Endodermal cell (in vitro differentiated cells): ENCODE results near the gene LRMDA. TPM values are rescaled to one million over a fixed set of nuclear protein-coding genes. Genes with fewer than 3 reads are reported as not detected.

Source experiments
- DNase-seq: peaks from one replicate; pipeline ENCODE4 v3.0.0-alpha.2; 2017
- H3K27ac ChIP-seq: 2 replicates; pipeline ENCODE4 v1.5.1; 2013; ENCODE audit warnings: mild to moderate bottlenecking, low read depth, low read length, moderate library complexity
- H3K27me3 ChIP-seq: 2 replicates; pipeline ENCODE4 v1.6.1; 2013; ENCODE audit warnings: mild to moderate bottlenecking, low read length, moderate library complexity; ENCODE audit not compliant: insufficient read depth, control insufficient read depth, poor library complexity, severe bottlenecking
- H3K36me3 ChIP-seq: 2 replicates; pipeline ENCODE4 v1.7.0; 2013; ENCODE audit warnings: mild to moderate bottlenecking, low read length, moderate library complexity; ENCODE audit not compliant: control insufficient read depth, insufficient read depth
- H3K4me1 ChIP-seq: one replicate; pipeline ENCODE4 v1.7.0; 2013; ENCODE audit warnings: low read length; ENCODE audit not compliant: control insufficient read depth, insufficient read depth
- H3K4me3 ChIP-seq: 2 replicates; pipeline ENCODE4 v1.5.1; 2013; ENCODE audit warnings: mild to moderate bottlenecking, low read length, moderate library complexity
- H3K9ac ChIP-seq: 2 replicates; pipeline ENCODE4 v1.6.1; 2013; ENCODE audit warnings: mild to moderate bottlenecking, low read length, moderate library complexity; ENCODE audit not compliant: poor library complexity, severe bottlenecking; ENCODE audit errors: extremely low read depth
- H3K9me3 ChIP-seq: 2 replicates; pipeline ENCODE4 v1.6.1; 2013; ENCODE audit warnings: mild to moderate bottlenecking, low read length, moderate library complexity; ENCODE audit not compliant: control insufficient read depth
- H3K27ac Mint-ChIP-seq: 2 replicates; pipeline ENCODE4 v1.8.0; 2020; ENCODE audit warnings: mixed read lengths
- H3K27me3 Mint-ChIP-seq: 2 replicates; pipeline ENCODE4 v1.8.0; 2021; ENCODE audit warnings: mild to moderate bottlenecking, mixed read lengths; ENCODE audit not compliant: insufficient read depth
- H3K36me3 Mint-ChIP-seq: 2 replicates; pipeline ENCODE4 v1.8.0; 2020; ENCODE audit warnings: low read depth, mixed read lengths
- H3K4me1 Mint-ChIP-seq: 2 replicates; pipeline ENCODE4 v1.8.0; 2020; ENCODE audit warnings: mixed read lengths
- H3K4me3 Mint-ChIP-seq: 2 replicates; pipeline ENCODE4 v1.8.0; 2020; ENCODE audit warnings: mild to moderate bottlenecking, moderate library complexity, mixed read lengths
- H3K9me3 Mint-ChIP-seq: 2 replicates; pipeline ENCODE4 v1.8.0; 2020; ENCODE audit warnings: mild to moderate bottlenecking, mixed read lengths
- CTCF ChIP-seq: fragments of 200-600 bp; sonication (generic); conservative IDR thresholded peaks from 2 replicates; pipeline ENCODE4 v1.5.0; 2021; ENCODE audit warnings: antibody characterized with exemption, mild to moderate bottlenecking
- WGBS, 2 experiments: methylation state at CpG; one replicate each; pipeline versions ENCODE4 v1.1.5 to v1.1.7; 2013; ENCODE audit warnings: missing lambda C conversion rate in 2 of 2, mixed read lengths in 1 of 2; ENCODE audit not compliant: insufficient coverage in 1 of 2, insufficient read length in 1 of 2; 5-methylcytosine and 5-hydroxymethylcytosine counted together
- total RNA-seq, 2 donors: library from RNA; stranded (reverse); fragmentation: NEBNext Ultra II Directional in 1 of 2; extraction: Animal tissue kit (Norgen Biotek cat#: 25700) in 1 of 2; gene quantifications; 2 replicates in 1 of 2; 3 replicates in 1 of 2; pipeline ENCODE4 v1.2.1, GENCODE V29; 2021

The LRMDA gene
- total RNA-seq, 2 donors from 2014 or later: 1.7 to 5.1 TPM

GRCh38 chr10:76479103-76479790 lies 1047.8 kb downstream of the LRMDA start:
- H3K4me1 ChIP-seq: no peaks in the 10 kb centered on the region
- no peak for TF ChIP-seq CTCF
- no peak overlapping the region for H3K9ac ChIP-seq
- no peak for DNase-seq
- no peak overlapping the region for H3K4me3 Mint-ChIP-seq
- 80 to 95% methylated on average over 1 to 5 of the region's 5 CpGs for WGBS, 2 experiments
- no peaks in the 10 kb centered on the region for H3K4me1 Mint-ChIP-seq
- no peak overlapping the region for H3K4me3 ChIP-seq
- H3K27me3 ChIP-seq: no peaks in the 10 kb centered on the region
- no peaks in the 10 kb centered on the region for H3K9me3 ChIP-seq
- no peak overlapping the region for H3K27ac ChIP-seq
- no peaks in the 10 kb centered on the region for H3K27me3 Mint-ChIP-seq
- H3K36me3 Mint-ChIP-seq: no peaks in the 10 kb centered on the region
- H3K27ac Mint-ChIP-seq: no peak overlapping the region
- H3K36me3 ChIP-seq: no peaks in the 10 kb centered on the region
- peaks cover 3% of the 10 kb centered on the region for H3K9me3 Mint-ChIP-seq

- H3K27me3 Mint-ChIP-seq: no peaks in the 10 kb centered on the region
- H3K9me3 ChIP-seq: no peaks in the 10 kb centered on the region
- H3K4me1 ChIP-seq: no peaks in the 10 kb centered on the region
- H3K4me3 Mint-ChIP-seq: no peak overlapping the region
- no peak for DNase-seq
- WGBS, 2 experiments: 100% methylated on average over 2 of the region's 2 CpGs; no CpG with 5 or more reads in 1 of the 2 experiments
- no peak overlapping the region for H3K4me3 ChIP-seq
- H3K27ac ChIP-seq: no peak overlapping the region
- no peaks in the 10 kb centered on the region for H3K4me1 Mint-ChIP-seq
- no peaks in the 10 kb centered on the region for H3K36me3 ChIP-seq
- no peak overlapping the region for H3K9ac ChIP-seq
- TF ChIP-seq CTCF: no peak
- H3K9me3 Mint-ChIP-seq: peaks cover 3% of the 10 kb centered on the region
- no peaks in the 10 kb centered on the region for H3K27me3 ChIP-seq
- H3K27ac Mint-ChIP-seq: no peak overlapping the region
- H3K36me3 Mint-ChIP-seq: no peaks in the 10 kb centered on the region
Measured at GRCh38 chr10:76481178-76481577, 1049.8 kb downstream of the LRMDA start.

- 82% methylated on average over 1 of the region's 1 CpG; no CpG with 5 or more reads in 1 of the 2 experiments for WGBS, 2 experiments
- no peak overlapping the region for H3K27ac Mint-ChIP-seq
- no peaks in the 10 kb centered on the region for H3K36me3 ChIP-seq
- H3K9me3 ChIP-seq: peaks cover 41% of the 10 kb centered on the region
- no peak overlapping the region for H3K9ac ChIP-seq
- H3K36me3 Mint-ChIP-seq: no peaks in the 10 kb centered on the region
- no peak overlapping the region for H3K4me3 ChIP-seq
- no peak overlapping the region for H3K27ac ChIP-seq
- peaks cover 19% of the 10 kb centered on the region for H3K9me3 Mint-ChIP-seq
- peaks cover 5% of the 10 kb centered on the region for H3K4me1 Mint-ChIP-seq
- no peaks in the 10 kb centered on the region for H3K27me3 Mint-ChIP-seq
- H3K4me3 Mint-ChIP-seq: no peak overlapping the region
- TF ChIP-seq CTCF: no peak
- no peaks in the 10 kb centered on the region for H3K4me1 ChIP-seq
- DNase-seq: no peak
- H3K27me3 ChIP-seq: no peaks in the 10 kb centered on the region
Measured at GRCh38 chr10:76487582-76487981, 1056.2 kb downstream of the LRMDA start.
